SK-N-SH (cell line): ENCODE results near the gene RAC3. TPM values are rescaled to one million over a fixed set of nuclear protein-coding genes. Genes with fewer than 3 reads are reported as not detected.
A peak's percentile ranks its signal among the peaks of the same experiment; 100 is the strongest.

Source experiments
- CTCF ChIA-PET: fragments of 300-600, 350-600 bp; formaldehyde crosslinking; extraction: SDS; loops from one replicate; lab custom pipeline; 2021; lab: Yijun Ruan, JAX
- POLR2A ChIA-PET: fragments of 350-600 bp; sonication (Branson Sonifier 250); formaldehyde crosslinking; extraction: SDS; loops from one replicate; lab custom pipeline; 2020; ENCODE audit warnings: antibody characterized with exemption, inconsistent platforms; lab: Yijun Ruan, JAX
- DNase-seq: peaks from one replicate; pipeline ENCODE4 v3.0.0; 2012
- H2AFZ ChIP-seq: fragments of 200-600 bp; sonication (generic); 2 replicates; pipeline ENCODE4 v1.8.1; 2016; ENCODE audit warnings: antibody characterized with exemption, mild to moderate bottlenecking, low read depth
- H3F3A ChIP-seq: fragments of 200-600 bp; sonication (generic); replicated peaks from 2 replicates; pipeline ENCODE3; 2016; ENCODE audit warnings: antibody characterized with exemption, mild to moderate bottlenecking; ENCODE audit not compliant: insufficient read depth
- H3K27ac ChIP-seq, 2 experiments: fragments of 200-500 bp in 1 of 2; fragments of 200-600 bp in 1 of 2; sonication (Bioruptor generic) in 1 of 2; sonication (generic), shearing (Covaris generic) in 1 of 2; 2 replicates each; pipeline versions ENCODE4 v1.5.1 to v1.6.1; 2014 to 2016; ENCODE audit warnings: low read depth in 2 of 2, inconsistent platforms in 1 of 2, low read length in 1 of 2, mild to moderate bottlenecking in 1 of 2, mixed read lengths in 1 of 2
- H3K27me3 ChIP-seq: fragments of 200-600 bp; sonication (generic), shearing (Covaris generic); 2 replicates; pipeline ENCODE4 v1.6.1; 2016; ENCODE audit warnings: mixed run types; ENCODE audit not compliant: insufficient read depth
- H3K36me3 ChIP-seq, 2 experiments: fragments of 200-500 bp in 1 of 2; fragments of 200-600 bp in 1 of 2; sonication (Bioruptor generic) in 1 of 2; sonication (generic) in 1 of 2; replicated peaks in 1 of 2; 2 replicates each; pipeline versions ENCODE3 to v1.5.1; 2014 to 2016; ENCODE audit warnings: low read length in 1 of 2, mild to moderate bottlenecking in 1 of 2; ENCODE audit not compliant: insufficient read depth in 2 of 2, control insufficient read depth in 1 of 2
- H3K4me1 ChIP-seq, 2 experiments: fragments of 200-500 bp in 1 of 2; fragments of 200-600 bp in 1 of 2; sonication (Bioruptor generic) in 1 of 2; sonication (generic), shearing (Covaris generic) in 1 of 2; 2 replicates each; pipeline versions ENCODE4 v1.5.1 to v1.6.1; 2014 to 2016; ENCODE audit warnings: low read depth in 1 of 2, low read length in 1 of 2, mixed run types in 1 of 2; ENCODE audit not compliant: insufficient read depth in 2 of 2, control insufficient read depth in 1 of 2
- H3K4me2 ChIP-seq: fragments of 200-600 bp; sonication (generic), shearing (Covaris generic); 2 replicates; pipeline ENCODE4 v1.6.1; 2017; ENCODE audit warnings: mixed run types
- H3K4me3 ChIP-seq, 2 experiments: fragments of 200-500 bp in 1 of 2; fragments of 200-600 bp in 1 of 2; sonication (Bioruptor generic) in 1 of 2; sonication (generic), shearing (Covaris generic) in 1 of 2; 2 replicates each; pipeline versions ENCODE4 v1.5.1 to v1.8.1; 2014 to 2016; ENCODE audit warnings: low read depth in 2 of 2, inconsistent platforms in 1 of 2, low read length in 1 of 2, mild to moderate bottlenecking in 1 of 2, mixed read lengths in 1 of 2, moderate library complexity in 1 of 2
- H3K79me2 ChIP-seq: fragments of 200-600 bp; sonication (generic); 2 replicates; pipeline ENCODE4 v1.8.1; 2017; ENCODE audit warnings: mild to moderate bottlenecking; ENCODE audit not compliant: insufficient read depth
- H3K9ac ChIP-seq: fragments of 200-600 bp; sonication (generic); 2 replicates; pipeline ENCODE4 v1.6.1; 2017; ENCODE audit warnings: mixed run types
- H3K9me2 ChIP-seq: fragments of 200-600 bp; sonication (generic); 2 replicates; pipeline ENCODE4 v1.6.1; 2017; ENCODE audit warnings: mixed run types
- H3K9me3 ChIP-seq: fragments of 200-600 bp; sonication (generic); 2 replicates; pipeline ENCODE4 v1.6.1; 2017; ENCODE audit warnings: mixed run types, mild to moderate bottlenecking, moderate library complexity
- H4K20me1 ChIP-seq: fragments of 200-600 bp; sonication (generic); 2 replicates; pipeline ENCODE4 v1.6.1; 2017; ENCODE audit warnings: mild to moderate bottlenecking, mixed run types; ENCODE audit not compliant: insufficient read depth
- CHD2 ChIP-seq: fragments of 150-350 bp; IDR thresholded peaks from 2 replicates; pipeline ENCODE4 v1.6.1; 2018; ENCODE audit warnings: low read length; ENCODE audit not compliant: partially characterized antibody
- CTCF ChIP-seq: fragments of 200-600 bp; sonication (generic); IDR thresholded peaks from 2 replicates; pipeline ENCODE4 v1.6.1; 2017; ENCODE audit warnings: antibody characterized with exemption, mild to moderate bottlenecking, moderate library complexity
- ELF1 ChIP-seq: IDR thresholded peaks from 2 replicates; pipeline ENCODE4 v1.4.0; 2012
- FOXJ3 ChIP-seq: sonication (generic); formaldehyde crosslinking; IDR thresholded peaks from 2 replicates; pipeline ENCODE4 v1.5.1; 2020; ENCODE audit warnings: mild to moderate bottlenecking, missing genetic modification reagents
- GABPA ChIP-seq: IDR thresholded peaks from 2 replicates; pipeline ENCODE4 v1.4.0; 2012; ENCODE audit warnings: low read depth, mild to moderate bottlenecking
- MAX ChIP-seq: IDR thresholded peaks from 2 replicates; pipeline ENCODE4 v1.4.0; 2012; ENCODE audit warnings: low read depth
- MXI1 ChIP-seq: IDR thresholded peaks from 2 replicates; pipeline ENCODE4 v1.6.1; 2012; ENCODE audit warnings: mild to moderate bottlenecking, low read depth, low read length, improper control_type of control experiment
- PBX3 ChIP-seq: IDR thresholded peaks from 2 replicates; pipeline ENCODE4; 2012
- REST ChIP-seq: IDR thresholded peaks from 2 replicates; pipeline ENCODE4 v1.6.1; 2012; ENCODE audit warnings: mild to moderate bottlenecking, low read depth, low read length, moderate library complexity
- RFX5 ChIP-seq: IDR thresholded peaks from 2 replicates; pipeline ENCODE4 v1.6.1; 2012; ENCODE audit warnings: mild to moderate bottlenecking, improper control_type of control experiment, low read length
- SIN3A ChIP-seq: IDR thresholded peaks from 2 replicates; pipeline ENCODE4 v1.6.1; 2012; ENCODE audit warnings: low read depth, mild to moderate bottlenecking, low read length, moderate library complexity, borderline replicate concordance
- TAF1 ChIP-seq: IDR thresholded peaks from 2 replicates; pipeline ENCODE4 v1.6.1; 2012; ENCODE audit warnings: low read depth, mild to moderate bottlenecking, low read length, moderate library complexity, borderline replicate concordance
- USF1 ChIP-seq: IDR thresholded peaks from 2 replicates; pipeline ENCODE4 v1.4.0; 2012; ENCODE audit warnings: low read depth, borderline replicate concordance
- WGBS: methylation state at CpG from one replicate; pipeline ENCODE4 v1.1.6; 2017; ENCODE audit warnings: low lambda C conversion rate; 5-methylcytosine and 5-hydroxymethylcytosine counted together
- polyA plus RNA-seq, 3 experiments: library from polyadenylated mRNA; depleted of rRNA; stranded (reverse); fragments of >200 nt; gene quantifications; 2 replicates each; pipeline ENCODE4 v1.2.3, GENCODE V29; 2012

Gene RAC3
- polyA plus RNA-seq, 1 of the 3 experiments (the other 2 are of a cell fraction) = 83.6 TPM

- Histone ChIP-seq H3K9ac (peak within 1 kb of the TSS; percentile 89), H3K9me3 (no peaks in the 10 kb centered on the region), H3K79me2 (peaks cover 26% of the 10 kb centered on the region), H3K36me3 (peaks cover 10 to 33% of the 10 kb centered on the region in 2 experiments), H3K9me2 (no peaks in the 10 kb centered on the region), H3K4me3 (peak within 1 kb of the TSS; percentile 81 to 95), H3F3A (peaks cover 12% of the 10 kb centered on the region), H3K27me3 (no peaks in the 10 kb centered on the region), H3K4me2 (peak within 1 kb of the TSS; percentile 100), H3K4me1 (peaks cover 12 to 21% of the 10 kb centered on the region in 2 experiments; a peak in 2 of 4 replicates), H2AFZ (peak within 1 kb of the TSS; percentile 100), H3K27ac (peak within 1 kb of the TSS in 1 of 2 experiments; percentile 51; a peak in 1 of 4 replicates), H4K20me1 (no peaks in the 10 kb centered on the region)
- DNase-seq = peak; percentile 98
- WGBS = 39% methylated on average over 29 of the region's 88 CpGs
- POLR2A ChIA-PET = interaction anchor here (0.6 to 1.0 kb wide), 2 partner anchors 14 to 28 kb away, joined by 3 read pairs; partner anchors contain the start of gene DCXR
- CTCF ChIA-PET = interaction anchor here (0.6 to 8.0 kb wide), 8 partner anchors 9 to 98 kb away, joined by 3 to 47 read pairs (median 4); partner anchors contain the start of genes DCXR, GPS1, RAC3 and RFNG
- TF ChIP-seq MXI1 (peak; percentile 25), FOXJ3 (CRISPR knock-in tag) (0 out of 2 replicates have a peak, but pooled peaks have one; percentile 47), REST (peak; percentile 73), CTCF (no peak), CHD2 (no peak), TAF1 (peak; percentile 87), ELF1 (0 out of 2 replicates have a peak, but pooled peaks have one; percentile 48), RFX5 (no peak), USF1 (peak; percentile 55; the same call in 1 of the 2 replicates), SIN3A (peak; percentile 89; the same call in 1 of the 2 replicates), MAX (peak; percentile 77), PBX3 (peak; percentile 41; the same call in 1 of the 2 replicates), GABPA (peak; percentile 90)
These were observed 34.3 kb downstream of the RAC3 start, which contains the start of gene DUS1L for GRCh38 chr17:82065638-82066303. Gene DUS1L (minus strand): TSS chr17:82065804. CDS start chr17:82065059, 745 bp downstream.
